Mesothelial cell of epicardium (in vitro differentiated cells): ENCODE data around the gene PCDHGB3. TPM values are rescaled to one million over a fixed set of nuclear protein-coding genes. Genes with fewer than 3 reads are reported as not detected.
"Not testable (repeated sequence)": the region's sequence is repeated elsewhere in the genome, so short reads cannot be mapped to it uniquely, and the experiment has no call there.

Experiments used
- DNase-seq, 2 experiments: peaks; one replicate each; pipeline ENCODE4 v3.0.0; 2021; ENCODE audit warnings: low spot score in 2 of 2; ENCODE audit not compliant: unreplicated experiment in 2 of 2
- H3K27ac Mint-ChIP-seq: 2 replicates; pipeline ENCODE4 v1.8.0; 2021; ENCODE audit warnings: mixed read lengths
- H3K27me3 Mint-ChIP-seq: 2 replicates; pipeline ENCODE4 v1.8.0; 2021; ENCODE audit warnings: low read depth, mixed read lengths
- H3K36me3 Mint-ChIP-seq: 2 replicates; pipeline ENCODE4 v1.8.0; 2021; ENCODE audit warnings: mixed read lengths
- H3K4me1 Mint-ChIP-seq: 2 replicates; pipeline ENCODE4 v1.8.0; 2021; ENCODE audit warnings: mixed read lengths
- H3K4me3 Mint-ChIP-seq: 2 replicates; pipeline ENCODE4 v1.8.0; 2021; ENCODE audit warnings: mild to moderate bottlenecking, moderate library complexity, mixed read lengths
- H3K9me3 Mint-ChIP-seq: 2 replicates; pipeline ENCODE4 v1.8.0; 2021; ENCODE audit warnings: mixed read lengths
- CTCF ChIP-seq: fragments of 200-600 bp; sonication (generic); IDR thresholded peaks from one replicate; pipeline ENCODE4 v1.5.0; 2021; ENCODE audit warnings: antibody characterized with exemption; ENCODE audit not compliant: unreplicated experiment
- total RNA-seq: library from RNA; stranded (reverse); gene quantifications from 3 replicates; pipeline ENCODE4 v1.2.1, GENCODE V29; 2021

The PCDHGB3 gene
- total RNA-seq, 1 donor from 2014 or later: 0.74 TPM

- no peak overlapping the region for H3K27ac Mint-ChIP-seq
- H3K9me3 Mint-ChIP-seq: peaks cover 46% of the 10 kb centered on the region
- no peak for DNase-seq
- no peaks in the 10 kb centered on the region for H3K27me3 Mint-ChIP-seq
- no peak for TF ChIP-seq CTCF
- peaks cover 66% of the 10 kb centered on the region for H3K36me3 Mint-ChIP-seq
- H3K4me1 Mint-ChIP-seq: peaks cover 19% of the 10 kb centered on the region
- no peak overlapping the region for H3K4me3 Mint-ChIP-seq
These were observed 39.7 kb downstream of the PCDHGB3 start for GRCh38 chr5:141409598-141410306.

GRCh38 chr5:141411575-141411974 is 41.5 kb downstream of the PCDHGB3 start:
- Mint-ChIP-seq H3K4me1 (peaks cover 19% of the 10 kb centered on the region), H3K27ac (no peak overlapping the region), H3K4me3 (peak overlapping the region; percentile 30), H3K36me3 (peaks cover 69% of the 10 kb centered on the region), H3K9me3 (peaks cover 47% of the 10 kb centered on the region), H3K27me3 (no peaks in the 10 kb centered on the region)
- TF ChIP-seq CTCF: no peak
- DNase-seq: no peak

GRCh38 chr5:141412854-141413539 is 43.0 kb downstream of the PCDHGB3 start, which contains the start of gene PCDHGA10:
PCDHGA10 (plus strand) TSS chr5:141412987; CDS start chr5:141413176, 189 bp downstream.
- Mint-ChIP-seq H3K36me3 (peaks cover 70% of the 10 kb centered on the region), H3K27ac (peak within 1 kb of the TSS; percentile 86), H3K27me3 (no peaks in the 10 kb centered on the region), H3K4me3 (peak within 1 kb of the TSS; percentile 81), H3K4me1 (peaks cover 19% of the 10 kb centered on the region), H3K9me3 (peaks cover 51% of the 10 kb centered on the region)
- DNase-seq: peak in 1 of 2 experiments; percentile 48
- TF ChIP-seq CTCF: peak; percentile 43

GRCh38 chr5:141413540-141414069 is 43.6 kb downstream of the PCDHGB3 start:
- DNase-seq: no peak
- peaks cover 17% of the 10 kb centered on the region for H3K4me1 Mint-ChIP-seq
- peaks cover 73% of the 10 kb centered on the region for H3K36me3 Mint-ChIP-seq
- peaks cover 53% of the 10 kb centered on the region for H3K9me3 Mint-ChIP-seq
- peak overlapping the region; percentile 81 for H3K4me3 Mint-ChIP-seq
- H3K27me3 Mint-ChIP-seq: no peaks in the 10 kb centered on the region
- TF ChIP-seq CTCF: no peak
- H3K27ac Mint-ChIP-seq: peak overlapping the region; percentile 86

GRCh38 chr5:141414548-141415274 is 44.7 kb downstream of the PCDHGB3 start:
- H3K27me3 Mint-ChIP-seq, DNase-seq: not testable (repeated sequence)
- Mint-ChIP-seq H3K36me3 (peaks cover 70% of the 10 kb centered on the region), H3K9me3 (peaks cover 50% of the 10 kb centered on the region), H3K4me1 (peaks cover 13% of the 10 kb centered on the region), H3K27ac (peak overlapping the region; percentile 15), H3K4me3 (peak overlapping the region; percentile 81)

- H3K9me3 Mint-ChIP-seq: peaks cover 51% of the 10 kb centered on the region
- H3K4me3 Mint-ChIP-seq, H3K27ac Mint-ChIP-seq, DNase-seq, H3K27me3 Mint-ChIP-seq: not testable (repeated sequence)
- peaks cover 12% of the 10 kb centered on the region for H3K4me1 Mint-ChIP-seq
- peaks cover 73% of the 10 kb centered on the region for H3K36me3 Mint-ChIP-seq
These were observed 45.2 kb downstream of the PCDHGB3 start for GRCh38 chr5:141415275-141415618.
